Measurements from ENCODE around the gene FBXL17. TPM values are rescaled to one million over a fixed set of nuclear protein-coding genes. Genes with fewer than 3 reads are reported as not detected.
A peak's percentile ranks its signal among the peaks of the same experiment; 100 is the strongest.

The FBXL17 gene
- total and polyA plus RNA-seq, 3 experiments from 2014 or later = 6.4 to 8.2 (median 6.9) TPM

DNA sequence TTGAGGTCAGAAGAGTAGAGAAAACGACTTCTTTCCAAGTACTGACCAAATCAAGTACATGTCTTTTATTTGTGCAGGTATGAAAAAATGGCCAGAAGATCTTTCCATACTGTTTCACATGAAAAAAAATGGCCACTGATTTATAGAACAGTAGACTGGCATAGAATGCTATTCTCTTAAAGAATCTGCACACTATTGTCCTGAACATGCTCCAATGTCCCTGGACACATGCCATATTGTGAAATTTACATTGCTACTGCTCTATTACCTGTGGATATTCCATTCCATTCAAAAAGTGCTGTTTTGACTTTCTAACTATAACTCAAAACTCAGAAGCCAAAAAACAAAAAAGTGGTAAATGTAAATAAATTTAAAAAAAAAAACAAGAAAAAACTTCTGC lies 60.6 kb downstream of the FBXL17 start:
- no peak overlapping the region for H3K27ac Mint-ChIP-seq
- no peaks in the 10 kb centered on the region for H3K9me3 ChIP-seq (ENCODE audit: low read length)
- H3K4me1 ChIP-seq (ENCODE audit: insufficient read depth, low read length) = no peaks in the 10 kb centered on the region
- H3K36me3 Mint-ChIP-seq = peaks cover 12 to 22% (median 20%) of the 10 kb centered on the region in 3 donors
- CTCF ChIA-PET = no interaction called here
- no peak overlapping the region for H3K4me3 ChIP-seq (ENCODE audit: low read length)
- H3K27me3 Mint-ChIP-seq = no peaks in the 10 kb centered on the region
- POLR2A ChIA-PET = no interaction called here
- no peaks in the 10 kb centered on the region for H3K36me3 ChIP-seq (ENCODE audit: insufficient read depth, low read length)
- no peak overlapping the region for H3K27ac ChIP-seq (ENCODE audit: low read depth, low read length)
- H3K4me1 Mint-ChIP-seq = peaks cover 2 to 32% (median 23%) of the 10 kb centered on the region in 3 donors
- DNase-seq = no peak
- H3K27me3 ChIP-seq (ENCODE audit: insufficient read depth, low read length, poor library complexity, severe bottlenecking) = no peaks in the 10 kb centered on the region
- H3K9me3 Mint-ChIP-seq = peaks cover 0 to 6% (median 0%) of the 10 kb centered on the region in 5 donors
- no peak overlapping the region for H3K4me3 Mint-ChIP-seq

DNA sequence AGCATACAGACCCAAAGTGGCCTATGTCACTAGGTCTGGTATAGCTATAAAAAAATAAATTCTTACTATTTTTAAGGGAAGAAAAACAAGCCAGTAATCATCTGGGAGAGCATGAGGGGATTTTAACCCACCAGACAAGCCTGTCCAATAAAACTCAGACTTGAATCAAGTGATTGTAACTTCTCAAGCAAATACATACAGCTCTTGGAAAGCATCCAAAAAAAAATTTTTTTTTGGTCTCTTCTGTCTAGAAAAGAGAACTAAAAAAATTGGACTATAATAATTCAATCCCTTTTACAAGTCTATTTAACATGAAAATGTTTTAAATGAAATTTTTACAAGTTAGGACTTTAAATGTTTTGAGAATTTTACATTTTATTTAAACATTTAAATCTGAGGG lies 61.7 kb downstream of the FBXL17 start:
- H3K4me1 ChIP-seq (ENCODE audit: insufficient read depth, low read length) = no peaks in the 10 kb centered on the region
- Mint-ChIP-seq H3K27ac (peak overlapping the region in 1 of 8 donors; percentile 31), H3K4me1 (peaks cover 2 to 29% (median 23%) of the 10 kb centered on the region in 3 donors), H3K9me3 (no peaks in the 10 kb centered on the region), H3K4me3 (no peak overlapping the region), H3K27me3 (no peaks in the 10 kb centered on the region), H3K36me3 (peaks cover 5 to 13% (median 10%) of the 10 kb centered on the region in 3 donors)
- POLR2A ChIA-PET = no interaction called here
- no peaks in the 10 kb centered on the region for H3K27me3 ChIP-seq (ENCODE audit: insufficient read depth, low read length, poor library complexity, severe bottlenecking)
- no peak overlapping the region for H3K27ac ChIP-seq (ENCODE audit: low read depth, low read length)
- H3K4me3 ChIP-seq (ENCODE audit: low read length) = no peak overlapping the region
- DNase-seq = no peak
- H3K9me3 ChIP-seq (ENCODE audit: low read length) = no peaks in the 10 kb centered on the region
- CTCF ChIA-PET = no interaction called here
- H3K36me3 ChIP-seq (ENCODE audit: insufficient read depth, low read length) = no peaks in the 10 kb centered on the region

DNA sequence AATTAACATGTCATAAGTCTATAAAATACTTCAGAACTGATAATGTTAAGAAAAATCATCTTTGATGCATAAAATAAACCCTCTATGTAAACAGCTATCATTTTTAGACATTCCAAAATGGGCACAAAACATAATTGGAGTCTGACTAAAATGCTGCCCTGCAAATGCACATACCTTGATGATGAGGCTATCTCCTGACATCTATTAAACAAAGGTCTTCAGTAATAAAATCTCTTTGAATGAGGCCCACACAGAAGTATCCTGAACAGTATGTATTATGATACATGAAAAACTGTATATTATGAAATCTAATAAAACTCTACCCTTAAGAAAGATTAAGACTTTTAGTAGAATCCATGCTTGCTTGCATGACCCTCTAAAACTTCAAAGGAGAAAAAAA lies 66.1 kb downstream of the FBXL17 start:
- Mint-ChIP-seq H3K9me3 (no peaks in the 10 kb centered on the region), H3K4me1 (peaks cover 1 to 18% (median 12%) of the 10 kb centered on the region in 3 donors), H3K27me3 (no peaks in the 10 kb centered on the region), H3K4me3 (no peak overlapping the region), H3K36me3 (peaks cover 0 to 14% (median 8%) of the 10 kb centered on the region in 3 donors), H3K27ac (no peak overlapping the region)
- Histone ChIP-seq H3K9me3 (ENCODE audit: low read length) (no peaks in the 10 kb centered on the region), H3K4me1 (ENCODE audit: insufficient read depth, low read length) (no peaks in the 10 kb centered on the region), H3K36me3 (ENCODE audit: insufficient read depth, low read length) (no peaks in the 10 kb centered on the region), H3K4me3 (ENCODE audit: low read length) (no peak overlapping the region), H3K27me3 (ENCODE audit: insufficient read depth, low read length, poor library complexity, severe bottlenecking) (no peaks in the 10 kb centered on the region), H3K27ac (ENCODE audit: low read depth, low read length) (no peak overlapping the region)
- DNase-seq = no peak
- ChIA-PET POLR2A (no interaction called here), CTCF (no interaction called here)

DNA sequence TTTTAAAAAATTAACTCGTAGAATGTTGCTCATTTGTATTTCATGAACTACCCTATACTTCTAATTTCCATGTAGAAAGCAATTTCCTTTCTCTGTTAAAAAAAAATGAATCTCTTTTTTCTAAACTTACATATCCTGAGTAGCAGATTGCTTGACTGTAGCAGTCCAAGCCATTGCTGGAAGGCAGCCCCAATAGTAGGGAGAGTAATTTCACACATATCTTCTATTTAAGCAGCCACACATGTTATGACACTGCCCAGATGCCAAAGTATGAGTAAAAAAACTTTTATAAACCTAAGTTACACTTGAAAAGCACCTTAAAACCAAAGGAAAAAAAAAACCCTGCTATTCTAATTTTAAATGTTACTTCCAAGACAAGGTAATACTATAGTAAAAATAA lies 69.6 kb downstream of the FBXL17 start:
- Mint-ChIP-seq H3K4me3 (no peak overlapping the region), H3K4me1 (peaks cover 1 to 7% (median 6%) of the 10 kb centered on the region in 3 donors), H3K27ac (peak overlapping the region in 1 of 8 donors; percentile 54), H3K27me3 (no peaks in the 10 kb centered on the region), H3K9me3 (no peaks in the 10 kb centered on the region), H3K36me3 (peaks cover 0 to 12% (median 12%) of the 10 kb centered on the region in 3 donors)
- no peak overlapping the region for H3K27ac ChIP-seq (ENCODE audit: low read depth, low read length)
- ChIA-PET CTCF (interaction anchor here (1.9 kb wide), 1 partner anchor 52 kb away, joined by 6 read pairs; no protein-coding TSS in a partner anchor), POLR2A (no interaction called here)
- no peaks in the 10 kb centered on the region for H3K4me1 ChIP-seq (ENCODE audit: insufficient read depth, low read length)
- no peaks in the 10 kb centered on the region for H3K27me3 ChIP-seq (ENCODE audit: insufficient read depth, low read length, poor library complexity, severe bottlenecking)
- H3K36me3 ChIP-seq (ENCODE audit: insufficient read depth, low read length) = no peaks in the 10 kb centered on the region
- H3K4me3 ChIP-seq (ENCODE audit: low read length) = no peak overlapping the region
- no peaks in the 10 kb centered on the region for H3K9me3 ChIP-seq (ENCODE audit: low read length)
- DNase-seq = no peak

DNA sequence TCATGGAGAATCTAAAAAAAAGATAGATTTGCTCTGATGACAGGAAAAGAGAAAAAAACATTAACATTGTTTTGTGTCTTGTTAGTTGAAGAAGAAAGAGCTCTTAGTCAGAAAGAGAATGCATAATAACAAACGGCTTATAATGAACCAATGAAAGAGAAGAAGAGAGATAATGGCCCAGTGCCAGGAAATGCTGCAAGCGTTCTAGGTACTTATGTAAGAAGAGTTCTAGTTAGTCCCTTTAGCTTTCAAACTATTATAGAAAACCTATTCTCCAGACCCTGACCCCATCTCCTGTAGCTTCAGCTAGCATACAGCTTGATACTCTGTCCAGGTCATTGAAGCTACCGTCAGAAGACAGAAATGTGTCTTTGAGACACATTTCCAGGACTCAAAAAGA lies 70.2 kb downstream of the FBXL17 start:
- peak overlapping the region in 1 of 8 donors; percentile 10 for H3K27ac Mint-ChIP-seq
- CTCF ChIA-PET = interaction anchor here (1.9 kb wide), 1 partner anchor 51 kb away, joined by 6 read pairs; no protein-coding TSS in a partner anchor
- H3K9me3 ChIP-seq (ENCODE audit: low read length) = no peaks in the 10 kb centered on the region
- H3K36me3 ChIP-seq (ENCODE audit: insufficient read depth, low read length) = no peaks in the 10 kb centered on the region
- peaks cover 1 to 7% (median 6%) of the 10 kb centered on the region in 3 donors for H3K4me1 Mint-ChIP-seq
- POLR2A ChIA-PET = no interaction called here
- no peaks in the 10 kb centered on the region for H3K27me3 Mint-ChIP-seq
- H3K4me3 Mint-ChIP-seq = no peak overlapping the region
- no peak for DNase-seq
- H3K27ac ChIP-seq (ENCODE audit: low read depth, low read length) = no peak overlapping the region
- no peaks in the 10 kb centered on the region for H3K4me1 ChIP-seq (ENCODE audit: insufficient read depth, low read length)
- no peaks in the 10 kb centered on the region for H3K9me3 Mint-ChIP-seq
- peaks cover 0 to 14% (median 12%) of the 10 kb centered on the region in 3 donors for H3K36me3 Mint-ChIP-seq
- H3K4me3 ChIP-seq (ENCODE audit: low read length) = no peak overlapping the region
- no peaks in the 10 kb centered on the region for H3K27me3 ChIP-seq (ENCODE audit: insufficient read depth, low read length, poor library complexity, severe bottlenecking)

DNA sequence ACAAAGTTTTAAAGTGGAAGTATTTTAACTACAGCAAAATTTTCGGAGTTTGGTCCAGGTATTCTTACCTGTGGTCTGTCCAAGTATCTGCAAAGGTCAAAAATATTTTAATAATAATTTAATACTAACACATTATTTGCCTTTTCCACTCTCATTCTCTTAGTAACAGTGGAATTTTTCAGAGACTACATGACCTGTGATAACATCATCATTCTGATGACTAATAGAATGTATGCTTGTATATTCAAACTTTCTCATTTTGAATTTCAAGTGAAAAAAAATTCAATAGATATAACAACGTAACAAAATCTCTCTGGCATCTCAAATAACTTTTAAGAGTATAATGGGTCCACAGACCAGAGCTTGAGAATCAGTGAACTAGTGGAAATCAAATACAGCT lies 78.3 kb downstream of the FBXL17 start:
- Histone ChIP-seq H3K9me3 (ENCODE audit: low read length) (no peaks in the 10 kb centered on the region), H3K4me3 (ENCODE audit: low read length) (no peak overlapping the region), H3K4me1 (ENCODE audit: insufficient read depth, low read length) (no peaks in the 10 kb centered on the region), H3K27ac (ENCODE audit: low read depth, low read length) (no peak overlapping the region), H3K27me3 (ENCODE audit: insufficient read depth, low read length, poor library complexity, severe bottlenecking) (no peaks in the 10 kb centered on the region), H3K36me3 (ENCODE audit: insufficient read depth, low read length) (no peaks in the 10 kb centered on the region)
- Mint-ChIP-seq H3K4me1 (peaks cover 9 to 18% (median 13%) of the 10 kb centered on the region in 3 donors), H3K27me3 (no peaks in the 10 kb centered on the region), H3K9me3 (no peaks in the 10 kb centered on the region), H3K36me3 (peaks cover 0 to 3% (median 2%) of the 10 kb centered on the region in 3 donors), H3K4me3 (no peak overlapping the region), H3K27ac (no peak overlapping the region)
- DNase-seq = no peak
- ChIA-PET CTCF (no interaction called here), POLR2A (no interaction called here)

DNA sequence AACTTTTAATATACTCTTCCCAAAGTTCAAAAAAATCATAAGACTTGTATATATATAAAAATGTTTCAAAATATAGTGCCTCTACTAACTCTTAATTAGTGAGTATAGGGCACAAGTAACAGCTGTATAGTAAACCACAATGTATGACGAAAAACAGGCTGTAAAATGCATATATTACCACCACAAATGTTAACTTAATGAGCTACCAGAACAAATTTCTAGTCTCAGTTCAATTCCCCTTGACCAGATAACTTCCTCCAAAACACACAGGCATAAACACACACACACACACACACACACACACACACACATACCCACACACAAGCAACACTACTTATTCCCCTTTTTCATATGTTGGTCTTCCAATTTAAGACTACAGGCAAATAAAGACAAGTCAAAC lies 78.8 kb downstream of the FBXL17 start:
- no peaks in the 10 kb centered on the region for H3K9me3 ChIP-seq (ENCODE audit: low read length)
- ChIA-PET POLR2A (no interaction called here), CTCF (no interaction called here)
- no peaks in the 10 kb centered on the region for H3K27me3 ChIP-seq (ENCODE audit: insufficient read depth, low read length, poor library complexity, severe bottlenecking)
- no peaks in the 10 kb centered on the region for H3K27me3 Mint-ChIP-seq
- no peaks in the 10 kb centered on the region for H3K4me1 ChIP-seq (ENCODE audit: insufficient read depth, low read length)
- DNase-seq = no peak
- peaks cover 12 to 22% (median 16%) of the 10 kb centered on the region in 3 donors for H3K4me1 Mint-ChIP-seq
- no peaks in the 10 kb centered on the region for H3K36me3 ChIP-seq (ENCODE audit: insufficient read depth, low read length)
- H3K4me3 ChIP-seq (ENCODE audit: low read length) = no peak overlapping the region
- H3K4me3 Mint-ChIP-seq = no peak overlapping the region
- H3K9me3 Mint-ChIP-seq = no peaks in the 10 kb centered on the region
- H3K36me3 Mint-ChIP-seq = peaks cover 0 to 3% (median 2%) of the 10 kb centered on the region in 3 donors
- H3K27ac ChIP-seq (ENCODE audit: low read depth, low read length) = no peak overlapping the region
- H3K27ac Mint-ChIP-seq = no peak overlapping the region

DNA sequence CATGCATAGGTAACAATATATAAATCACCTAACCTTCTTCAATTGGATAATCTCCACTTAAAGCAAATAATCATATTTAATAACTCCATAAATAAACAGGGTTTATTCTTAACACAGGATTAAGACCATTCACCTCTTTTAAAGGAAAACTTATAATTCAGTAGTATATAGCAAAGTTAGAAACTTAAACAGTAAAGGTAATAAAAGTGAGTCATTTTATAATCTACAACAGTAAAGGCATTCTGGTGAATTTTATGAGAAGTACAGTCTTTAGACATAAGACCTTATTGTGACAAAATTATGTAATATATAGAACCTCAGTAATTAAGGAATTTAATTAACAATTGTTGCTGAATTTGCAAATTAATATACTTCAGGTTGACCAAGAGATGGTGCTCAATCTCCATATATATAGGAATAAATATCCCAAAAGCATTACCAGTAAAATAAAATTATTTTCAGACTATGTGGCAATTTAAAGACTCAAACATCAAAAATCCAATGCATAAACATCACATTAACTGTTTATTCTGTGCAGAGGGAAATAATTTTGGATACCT lies 84.8 kb downstream of the FBXL17 start:
- no peak overlapping the region for H3K27ac ChIP-seq (ENCODE audit: low read depth, low read length)
- no peaks in the 10 kb centered on the region for H3K4me1 ChIP-seq (ENCODE audit: insufficient read depth, low read length)
- Mint-ChIP-seq H3K27me3 (no peaks in the 10 kb centered on the region), H3K27ac (no peak overlapping the region), H3K4me1 (peaks cover 9 to 23% (median 9%) of the 10 kb centered on the region in 3 donors), H3K4me3 (no peak overlapping the region), H3K9me3 (no peaks in the 10 kb centered on the region), H3K36me3 (peaks cover 0 to 4% (median 0%) of the 10 kb centered on the region in 3 donors)
- ChIA-PET CTCF (no interaction called here), POLR2A (no interaction called here)
- H3K27me3 ChIP-seq (ENCODE audit: insufficient read depth, low read length, poor library complexity, severe bottlenecking) = no peaks in the 10 kb centered on the region
- no peak for DNase-seq
- no peaks in the 10 kb centered on the region for H3K9me3 ChIP-seq (ENCODE audit: low read length)
- no peak overlapping the region for H3K4me3 ChIP-seq (ENCODE audit: low read length)
- no peaks in the 10 kb centered on the region for H3K36me3 ChIP-seq (ENCODE audit: insufficient read depth, low read length)
